Subcutaneous adipose tissue (tissue), 4 donors: ENCODE results near the gene PLCD3. TPM values are rescaled to one million over a fixed set of nuclear protein-coding genes. Genes with fewer than 3 reads are reported as not detected.

Experiments used
- total RNA-seq, 4 donors: library from RNA; depleted of rRNA; stranded (reverse); fragments of >200 nt; gene quantifications; one replicate each; pipeline ENCODE4 v1.1.0, GENCODE V29; 2016
- TF ChIP-seq, protein P1 (sequence below): fragments of 450-650 bp; IDR thresholded peaks from one replicate; pipeline ENCODE4 v1.5.1; 2016; ENCODE audit warnings: low read depth, mild to moderate bottlenecking, control low read depth, antibody characterized with exemption, moderate library complexity

Gene PLCD3
- total RNA-seq, 4 donors from 2014 or later = 5.9 to 48.0 (median 31.6) TPM

DNA sequence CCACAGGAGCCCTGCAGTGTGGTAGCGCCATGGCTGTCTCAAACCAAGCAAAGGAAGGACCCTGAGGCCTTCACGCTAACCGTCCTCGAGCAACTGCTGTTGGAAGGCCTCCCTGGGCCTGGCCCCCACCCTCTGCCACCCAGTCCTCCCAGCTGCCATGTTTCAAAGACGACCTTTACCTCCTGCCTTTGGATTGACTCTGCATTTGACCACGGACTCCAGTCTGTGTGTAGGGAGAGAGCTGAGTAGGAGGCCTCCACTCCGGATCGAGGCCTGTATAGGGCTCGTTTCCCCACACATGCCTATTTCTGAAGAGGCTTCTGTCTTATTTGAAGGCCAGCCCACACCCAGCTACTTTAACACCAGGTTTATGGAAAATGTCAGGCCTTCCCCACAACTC, 24.3 kb downstream of the PLCD3 start:
- TF ChIP-seq, protein P1, sequence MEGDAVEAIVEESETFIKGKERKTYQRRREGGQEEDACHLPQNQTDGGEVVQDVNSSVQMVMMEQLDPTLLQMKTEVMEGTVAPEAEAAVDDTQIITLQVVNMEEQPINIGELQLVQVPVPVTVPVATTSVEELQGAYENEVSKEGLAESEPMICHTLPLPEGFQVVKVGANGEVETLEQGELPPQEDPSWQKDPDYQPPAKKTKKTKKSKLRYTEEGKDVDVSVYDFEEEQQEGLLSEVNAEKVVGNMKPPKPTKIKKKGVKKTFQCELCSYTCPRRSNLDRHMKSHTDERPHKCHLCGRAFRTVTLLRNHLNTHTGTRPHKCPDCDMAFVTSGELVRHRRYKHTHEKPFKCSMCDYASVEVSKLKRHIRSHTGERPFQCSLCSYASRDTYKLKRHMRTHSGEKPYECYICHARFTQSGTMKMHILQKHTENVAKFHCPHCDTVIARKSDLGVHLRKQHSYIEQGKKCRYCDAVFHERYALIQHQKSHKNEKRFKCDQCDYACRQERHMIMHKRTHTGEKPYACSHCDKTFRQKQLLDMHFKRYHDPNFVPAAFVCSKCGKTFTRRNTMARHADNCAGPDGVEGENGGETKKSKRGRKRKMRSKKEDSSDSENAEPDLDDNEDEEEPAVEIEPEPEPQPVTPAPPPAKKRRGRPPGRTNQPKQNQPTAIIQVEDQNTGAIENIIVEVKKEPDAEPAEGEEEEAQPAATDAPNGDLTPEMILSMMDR = no peak

DNA sequence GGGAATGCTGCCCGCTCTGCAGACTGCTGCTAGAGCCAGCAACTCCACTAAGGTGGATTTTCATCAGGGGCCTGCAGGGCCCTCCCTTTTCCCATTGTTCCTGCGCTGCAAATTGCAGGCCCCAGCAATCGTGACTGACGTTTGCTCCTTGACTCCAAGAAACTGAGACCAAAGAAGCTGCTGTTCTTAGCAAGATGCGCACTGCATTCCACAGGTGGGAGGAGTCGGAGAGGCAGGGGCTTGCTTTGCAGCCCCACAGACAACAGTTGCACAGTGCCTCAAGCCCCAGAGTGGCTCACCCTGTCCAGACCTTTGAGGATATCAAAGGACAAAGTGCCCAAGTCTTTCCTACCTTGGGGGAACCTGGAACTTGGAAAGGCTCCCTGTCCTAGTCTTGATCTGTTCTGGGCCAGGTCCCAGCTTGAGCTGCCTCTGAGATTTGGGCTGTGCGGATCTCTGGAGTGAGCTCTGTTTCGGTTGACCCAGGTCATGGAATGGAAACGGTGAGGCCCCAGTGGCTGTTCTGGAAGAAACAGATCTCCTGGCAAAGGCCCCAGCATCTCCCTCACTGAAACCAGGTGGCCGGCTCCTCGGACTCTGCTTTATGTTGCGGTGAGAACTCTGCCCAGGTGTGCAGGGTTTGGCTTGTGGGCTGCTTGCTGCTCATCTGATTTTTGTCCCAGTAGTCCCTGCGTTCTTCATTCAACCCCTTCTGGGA, 24.9 kb downstream of the PLCD3 start:
- TF ChIP-seq, protein P1 = no peak

DNA sequence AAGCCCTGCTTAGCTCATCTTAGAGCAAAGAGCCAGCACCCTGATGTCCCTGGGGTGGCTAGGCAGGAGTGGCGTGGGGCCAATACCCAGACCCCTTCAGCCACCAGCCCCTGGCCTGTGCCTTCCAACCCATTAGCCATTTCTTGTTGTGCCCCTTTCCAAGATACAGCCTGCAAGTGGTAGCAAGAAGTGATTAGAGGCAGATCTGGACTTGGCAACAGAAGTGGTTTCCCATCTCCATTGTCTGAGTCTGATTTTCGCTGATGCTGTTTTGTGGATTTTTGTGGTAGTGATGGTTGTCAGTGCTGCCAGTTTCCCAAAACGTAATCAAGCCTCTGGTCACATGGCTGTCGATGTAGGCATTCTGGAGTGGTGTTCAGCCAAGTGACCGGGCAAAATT, 25.7 kb downstream of the PLCD3 start:
- TF ChIP-seq, protein P1 = no peak

DNA sequence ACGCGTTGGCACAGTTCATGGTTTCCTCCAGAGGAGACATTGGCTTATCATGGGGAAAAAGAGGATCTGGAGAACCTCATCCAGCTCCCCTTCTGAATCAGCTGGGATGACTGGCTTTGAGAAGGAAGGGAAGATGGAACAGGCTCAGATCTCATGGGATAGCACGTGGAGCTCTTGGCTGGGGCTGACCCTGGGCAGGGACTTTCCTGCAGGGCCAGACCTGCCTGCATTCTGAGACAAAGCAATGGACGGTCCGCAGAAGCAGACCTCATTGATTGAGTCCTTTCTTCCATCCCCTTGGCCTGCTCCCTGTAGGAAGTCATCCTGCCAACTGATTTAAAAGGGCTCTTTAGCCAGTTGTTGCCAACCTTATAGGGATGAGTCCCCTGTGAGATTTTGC, 26.2 kb downstream of the PLCD3 start:
- TF ChIP-seq, protein P1 = no peak

DNA sequence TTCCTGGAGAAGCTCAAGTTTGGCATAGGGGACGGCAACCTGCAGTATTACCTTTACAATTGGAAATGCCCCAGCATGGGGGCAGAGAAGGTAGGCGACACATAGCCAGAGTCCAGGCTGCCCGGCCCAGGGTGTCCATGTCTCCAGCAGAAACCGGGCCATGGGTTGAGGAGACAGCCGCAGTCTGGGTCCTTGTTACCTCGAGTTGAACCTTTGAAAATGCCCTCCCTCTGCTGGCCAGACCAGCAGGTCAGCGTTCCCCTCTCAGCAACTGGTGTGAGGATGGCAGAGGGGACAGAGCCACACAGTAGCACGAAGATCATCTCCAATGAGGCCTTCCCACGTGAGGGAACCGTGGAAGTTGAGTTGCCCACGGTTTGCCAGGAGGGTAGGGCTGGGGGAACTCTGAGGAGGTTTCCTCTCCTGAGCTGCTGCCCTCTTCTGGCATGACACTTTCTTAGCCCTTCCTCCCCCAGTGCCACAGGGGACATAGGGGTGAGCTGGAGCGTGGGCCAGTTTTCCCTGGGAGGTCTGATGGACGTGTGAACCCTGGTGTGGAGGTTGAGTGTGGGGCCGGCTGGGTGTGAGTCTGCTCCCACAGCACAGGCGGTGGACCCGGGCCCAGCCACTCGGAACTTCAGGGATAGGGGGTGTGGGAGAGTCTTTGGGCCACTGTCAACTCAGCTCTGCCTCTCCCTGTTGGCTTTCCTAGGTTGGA, 27.2 kb downstream of the PLCD3 start:
- TF ChIP-seq, protein P1 = no peak

DNA sequence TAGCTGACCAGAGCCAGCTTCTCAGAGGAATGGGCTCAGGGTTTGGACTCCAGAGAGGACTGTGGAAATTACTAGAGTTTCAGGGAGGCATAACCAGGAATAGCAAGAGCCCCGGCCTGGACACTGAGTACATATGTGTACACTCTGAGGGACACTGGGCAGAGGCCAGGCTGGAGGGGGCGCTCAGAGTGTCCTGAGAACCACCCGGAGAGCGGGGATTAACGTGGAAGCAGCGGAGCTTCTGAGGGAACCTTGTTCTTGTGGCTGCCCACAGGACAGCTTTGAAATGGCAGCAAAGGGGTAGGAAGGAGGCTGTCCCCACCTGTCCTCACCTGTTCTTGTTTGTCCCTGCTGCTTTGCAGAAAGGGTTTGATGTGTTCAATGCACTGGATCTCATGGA, 27.8 kb downstream of the PLCD3 start:
- TF ChIP-seq, protein P1 = no peak

DNA sequence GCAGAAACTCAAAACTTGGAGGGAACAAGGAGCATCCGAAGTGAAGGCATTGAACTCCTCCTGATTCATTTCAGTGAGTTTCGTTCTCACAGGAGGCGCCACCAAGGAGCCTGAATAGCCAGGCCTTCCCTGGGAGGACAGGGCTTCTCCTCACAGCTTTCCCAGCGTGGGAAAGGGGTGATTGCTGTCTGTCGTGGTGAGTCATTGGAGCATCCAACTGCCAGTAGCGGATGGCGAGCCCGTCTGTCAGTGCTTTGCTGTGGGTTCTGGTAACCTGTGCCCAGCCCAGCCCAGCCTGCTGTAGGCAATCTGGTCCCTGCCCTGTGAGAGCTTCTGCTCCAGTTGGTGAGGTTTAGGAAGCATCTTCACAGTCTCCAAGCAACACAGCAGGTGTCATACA, 28.3 kb downstream of the PLCD3 start:
- TF ChIP-seq, protein P1 = no peak
